ENCODE results near the gene IGF1R.
"Not testable (repeated sequence)": the region's sequence is repeated elsewhere in the genome, so short reads cannot be mapped to it uniquely, and the experiment has no call there.

The IGF1R gene

DNA sequence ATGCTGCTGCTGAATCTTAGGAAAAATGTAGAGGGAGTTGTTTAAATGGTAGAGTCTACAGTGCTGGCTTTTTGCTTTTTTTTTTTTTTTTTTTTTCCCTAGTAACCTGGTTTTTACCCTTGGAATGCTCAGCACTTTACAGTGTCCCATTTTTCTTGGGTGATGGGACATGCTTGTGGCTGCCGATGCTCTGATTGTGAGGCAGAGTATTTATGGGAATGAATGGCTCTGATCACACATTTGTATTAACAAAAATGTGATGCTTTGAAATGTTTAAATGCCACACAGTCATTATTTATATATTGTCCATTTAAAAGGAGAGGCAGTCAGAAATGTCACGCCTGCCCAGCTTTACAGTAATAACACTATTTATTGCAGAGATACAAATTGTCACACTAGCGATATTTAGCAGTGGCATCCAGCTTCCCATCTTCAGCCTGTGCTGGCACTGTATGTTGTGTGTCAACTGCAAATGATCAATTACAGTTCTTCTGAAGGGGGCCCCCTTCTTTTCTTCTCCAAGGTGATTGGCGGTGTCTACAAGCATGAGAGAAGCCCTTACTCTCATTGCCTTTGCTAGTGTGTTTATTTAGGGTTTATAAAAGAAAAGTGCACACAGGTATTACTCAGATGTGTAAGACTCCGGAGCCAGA, 30.9 kb upstream of the IGF1R start:
- Histone ChIP-seq H3K4me1 (ENCODE audit: control insufficient read depth in 1 of 2, insufficient read depth in 2 of 2, low read length in 2 of 2) (no peaks in the 10 kb centered on the region), H3K4me3 (ENCODE audit: low read depth in 1 of 2, low read length in 2 of 2) (no peak overlapping the region), H3K9ac (ENCODE audit: low read depth in 1 of 2, low read length in 2 of 2) (no peak overlapping the region), H3K36me3 (ENCODE audit: control insufficient read depth in 1 of 2, insufficient read depth in 2 of 2, low read length in 2 of 2) (no peaks in the 10 kb centered on the region), H3K9me3 (ENCODE audit: control insufficient read depth in 1 of 2, low read length in 2 of 2) (no peaks in the 10 kb centered on the region), H3K27me3 (ENCODE audit: control insufficient read depth in 1 of 2, insufficient read depth in 2 of 2, low read length in 2 of 2) (peaks cover 7 to 13% of the 10 kb centered on the region in 2 donors), H3K27ac (ENCODE audit: low read depth, low read length) (no peak overlapping the region)

GRCh38 chr15:98618576-98618975, 29.8 kb upstream of the IGF1R start:
- not testable (repeated sequence) for H3K36me3 ChIP-seq (ENCODE audit: control insufficient read depth in 1 of 2, insufficient read depth in 2 of 2, low read length in 2 of 2); H3K9ac ChIP-seq (ENCODE audit: low read depth in 1 of 2, low read length in 2 of 2); H3K4me3 ChIP-seq (ENCODE audit: low read depth in 1 of 2, low read length in 2 of 2); H3K4me1 ChIP-seq (ENCODE audit: control insufficient read depth in 1 of 2, insufficient read depth in 2 of 2, low read length in 2 of 2); H3K27ac ChIP-seq (ENCODE audit: low read depth, low read length); H3K9me3 ChIP-seq (ENCODE audit: control insufficient read depth in 1 of 2, low read length in 2 of 2)
- peaks cover 7 to 13% of the 10 kb centered on the region in 2 donors for H3K27me3 ChIP-seq (ENCODE audit: control insufficient read depth in 1 of 2, insufficient read depth in 2 of 2, low read length in 2 of 2)

DNA sequence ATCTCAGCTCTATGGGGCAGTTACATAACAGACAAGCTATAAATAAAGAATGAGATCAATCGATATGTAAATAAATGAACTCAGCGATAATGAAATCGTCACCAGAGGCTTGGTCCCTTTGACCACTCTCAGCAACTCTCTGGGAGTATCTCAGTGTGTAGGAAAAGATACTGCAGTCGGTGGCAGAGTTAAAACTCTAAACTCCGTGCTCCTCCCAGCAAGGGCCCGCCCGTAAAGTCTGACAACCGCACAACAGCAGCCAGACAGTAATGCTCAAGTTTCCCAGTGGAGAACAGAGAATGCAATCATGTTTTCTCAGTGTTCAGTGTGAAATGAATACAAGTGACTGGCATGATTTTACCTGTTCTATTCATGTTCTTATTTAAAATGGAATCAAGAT, 28.3 kb upstream of the IGF1R start:
- Histone ChIP-seq H3K9me3 (ENCODE audit: control insufficient read depth in 1 of 2, low read length in 2 of 2) (no peaks in the 10 kb centered on the region), H3K4me1 (ENCODE audit: control insufficient read depth in 1 of 2, insufficient read depth in 2 of 2, low read length in 2 of 2) (no peaks in the 10 kb centered on the region), H3K4me3 (ENCODE audit: low read depth in 1 of 2, low read length in 2 of 2) (no peak overlapping the region), H3K9ac (ENCODE audit: low read depth in 1 of 2, low read length in 2 of 2) (no peak overlapping the region), H3K27me3 (ENCODE audit: control insufficient read depth in 1 of 2, insufficient read depth in 2 of 2, low read length in 2 of 2) (peaks cover 7 to 13% of the 10 kb centered on the region in 2 donors), H3K27ac (ENCODE audit: low read depth, low read length) (no peak overlapping the region), H3K36me3 (ENCODE audit: control insufficient read depth in 1 of 2, insufficient read depth in 2 of 2, low read length in 2 of 2) (no peaks in the 10 kb centered on the region)

- Histone ChIP-seq H3K9me3 (ENCODE audit: control insufficient read depth in 1 of 2, low read length in 2 of 2) (no peaks in the 10 kb centered on the region), H3K4me3 (ENCODE audit: low read depth in 1 of 2, low read length in 2 of 2) (no peak overlapping the region), H3K36me3 (ENCODE audit: control insufficient read depth in 1 of 2, insufficient read depth in 2 of 2, low read length in 2 of 2) (no peaks in the 10 kb centered on the region), H3K4me1 (ENCODE audit: control insufficient read depth in 1 of 2, insufficient read depth in 2 of 2, low read length in 2 of 2) (no peaks in the 10 kb centered on the region), H3K27me3 (ENCODE audit: control insufficient read depth in 1 of 2, insufficient read depth in 2 of 2, low read length in 2 of 2) (peaks cover 7 to 13% of the 10 kb centered on the region in 2 donors), H3K27ac (ENCODE audit: low read depth, low read length) (no peak overlapping the region), H3K9ac (ENCODE audit: low read depth in 1 of 2, low read length in 2 of 2) (no peak overlapping the region)
Observed at GRCh38 chr15:98621021-98621420, 27.3 kb upstream of the IGF1R start.

DNA sequence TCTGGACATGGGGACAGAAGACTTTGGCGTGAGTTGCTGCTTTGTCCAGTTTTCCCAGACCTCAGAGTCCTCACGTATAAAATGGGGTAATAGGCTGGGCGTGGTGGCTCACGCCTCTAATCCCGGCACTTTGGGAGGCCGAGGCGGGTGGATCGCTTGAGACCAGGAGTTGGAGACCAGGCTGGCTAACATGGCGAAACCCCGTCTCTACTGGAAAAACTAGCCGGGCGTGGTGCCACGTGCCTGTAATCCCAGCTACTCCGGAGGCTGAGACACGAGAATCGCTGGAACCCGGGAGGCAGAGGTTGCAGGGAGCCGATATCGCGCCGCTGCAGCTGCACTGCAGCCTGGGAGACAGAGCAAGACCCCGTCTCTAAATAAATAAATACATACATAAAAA, 22.7 kb upstream of the IGF1R start:
- H3K4me3 ChIP-seq (ENCODE audit: low read depth in 1 of 2, low read length in 2 of 2) = no peak overlapping the region
- peaks cover 6 to 8% of the 10 kb centered on the region in 2 donors for H3K27me3 ChIP-seq (ENCODE audit: control insufficient read depth in 1 of 2, insufficient read depth in 2 of 2, low read length in 2 of 2)
- no peak overlapping the region for H3K27ac ChIP-seq (ENCODE audit: low read depth, low read length)
- H3K9me3 ChIP-seq (ENCODE audit: control insufficient read depth in 1 of 2, low read length in 2 of 2) = no peaks in the 10 kb centered on the region
- H3K4me1 ChIP-seq (ENCODE audit: control insufficient read depth in 1 of 2, insufficient read depth in 2 of 2, low read length in 2 of 2) = no peaks in the 10 kb centered on the region
- H3K36me3 ChIP-seq (ENCODE audit: control insufficient read depth in 1 of 2, insufficient read depth in 2 of 2, low read length in 2 of 2) = no peaks in the 10 kb centered on the region
- no peak overlapping the region for H3K9ac ChIP-seq (ENCODE audit: low read depth in 1 of 2, low read length in 2 of 2)

- H3K27me3 ChIP-seq (ENCODE audit: control insufficient read depth in 1 of 2, insufficient read depth in 2 of 2, low read length in 2 of 2) = peaks cover 6 to 8% of the 10 kb centered on the region in 2 donors
- H3K9me3 ChIP-seq (ENCODE audit: control insufficient read depth in 1 of 2, low read length in 2 of 2) = no peaks in the 10 kb centered on the region
- H3K27ac ChIP-seq (ENCODE audit: low read depth, low read length) = no peak overlapping the region
- no peak overlapping the region for H3K4me3 ChIP-seq (ENCODE audit: low read depth in 1 of 2, low read length in 2 of 2)
- no peaks in the 10 kb centered on the region for H3K4me1 ChIP-seq (ENCODE audit: control insufficient read depth in 1 of 2, insufficient read depth in 2 of 2, low read length in 2 of 2)
- no peak overlapping the region for H3K9ac ChIP-seq (ENCODE audit: low read depth in 1 of 2, low read length in 2 of 2)
- H3K36me3 ChIP-seq (ENCODE audit: control insufficient read depth in 1 of 2, insufficient read depth in 2 of 2, low read length in 2 of 2) = no peaks in the 10 kb centered on the region
Observed at GRCh38 chr15:98626153-98626552, 22.2 kb upstream of the IGF1R start.

GRCh38 chr15:98628216-98628615, 20.1 kb upstream of the IGF1R start:
- no peaks in the 10 kb centered on the region for H3K9me3 ChIP-seq (ENCODE audit: control insufficient read depth in 1 of 2, low read length in 2 of 2)
- no peaks in the 10 kb centered on the region for H3K36me3 ChIP-seq (ENCODE audit: control insufficient read depth in 1 of 2, insufficient read depth in 2 of 2, low read length in 2 of 2)
- no peaks in the 10 kb centered on the region for H3K4me1 ChIP-seq (ENCODE audit: control insufficient read depth in 1 of 2, insufficient read depth in 2 of 2, low read length in 2 of 2)
- H3K27me3 ChIP-seq (ENCODE audit: control insufficient read depth in 1 of 2, insufficient read depth in 2 of 2, low read length in 2 of 2) = peaks cover 3 to 4% of the 10 kb centered on the region in 2 donors
- H3K4me3 ChIP-seq (ENCODE audit: low read depth in 1 of 2, low read length in 2 of 2) = no peak overlapping the region
- H3K9ac ChIP-seq (ENCODE audit: low read depth in 1 of 2, low read length in 2 of 2) = no peak overlapping the region
- H3K27ac ChIP-seq (ENCODE audit: low read depth, low read length) = no peak overlapping the region

DNA sequence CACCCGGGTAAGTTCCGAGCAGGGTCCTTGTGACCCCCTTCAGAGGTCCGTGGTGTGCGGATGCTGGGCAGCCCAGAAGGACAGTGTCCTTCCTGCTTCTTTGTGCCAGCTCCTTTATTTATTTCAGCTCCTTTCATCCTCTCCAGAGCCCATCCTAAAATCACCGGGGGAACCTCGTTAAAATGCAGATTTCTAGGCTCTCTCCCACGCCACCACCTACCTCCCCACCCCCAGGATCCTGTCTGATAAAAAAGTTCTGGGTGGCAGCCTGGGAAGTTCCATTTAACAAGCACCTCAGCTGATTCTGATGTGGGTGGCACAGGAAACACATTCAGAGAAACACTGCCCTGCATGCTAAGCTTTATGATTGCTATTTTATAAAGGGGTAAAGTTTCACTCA, 12.5 kb upstream of the IGF1R start:
- peaks cover 2 to 3% of the 10 kb centered on the region in 2 donors for H3K27me3 ChIP-seq (ENCODE audit: control insufficient read depth in 1 of 2, insufficient read depth in 2 of 2, low read length in 2 of 2)
- H3K4me1 ChIP-seq (ENCODE audit: control insufficient read depth in 1 of 2, insufficient read depth in 2 of 2, low read length in 2 of 2) = no peaks in the 10 kb centered on the region
- no peak overlapping the region for H3K9ac ChIP-seq (ENCODE audit: low read depth in 1 of 2, low read length in 2 of 2)
- no peak overlapping the region for H3K4me3 ChIP-seq (ENCODE audit: low read depth in 1 of 2, low read length in 2 of 2)
- no peaks in the 10 kb centered on the region for H3K9me3 ChIP-seq (ENCODE audit: control insufficient read depth in 1 of 2, low read length in 2 of 2)
- H3K27ac ChIP-seq (ENCODE audit: low read depth, low read length) = no peak overlapping the region
- no peaks in the 10 kb centered on the region for H3K36me3 ChIP-seq (ENCODE audit: control insufficient read depth in 1 of 2, insufficient read depth in 2 of 2, low read length in 2 of 2)

GRCh38 chr15:98643115-98643514, 5.2 kb upstream of the IGF1R start:
- Histone ChIP-seq H3K4me1 (ENCODE audit: control insufficient read depth in 1 of 2, insufficient read depth in 2 of 2, low read length in 2 of 2) (no peaks in the 10 kb centered on the region), H3K27ac (ENCODE audit: low read depth, low read length) (no peak overlapping the region), H3K27me3 (ENCODE audit: control insufficient read depth in 1 of 2, insufficient read depth in 2 of 2, low read length in 2 of 2) (peaks cover 6 to 8% of the 10 kb centered on the region in 2 donors), H3K9me3 (ENCODE audit: control insufficient read depth in 1 of 2, low read length in 2 of 2) (no peaks in the 10 kb centered on the region), H3K36me3 (ENCODE audit: control insufficient read depth in 1 of 2, insufficient read depth in 2 of 2, low read length in 2 of 2) (no peaks in the 10 kb centered on the region), H3K9ac (ENCODE audit: low read depth in 1 of 2, low read length in 2 of 2) (no peak overlapping the region), H3K4me3 (ENCODE audit: low read depth in 1 of 2, low read length in 2 of 2) (no peak overlapping the region)

- H3K9me3 ChIP-seq (ENCODE audit: control insufficient read depth in 1 of 2, low read length in 2 of 2) = no peaks in the 10 kb centered on the region
- H3K27me3 ChIP-seq (ENCODE audit: control insufficient read depth in 1 of 2, insufficient read depth in 2 of 2, low read length in 2 of 2) = peaks cover 13 to 14% of the 10 kb centered on the region in 2 donors
- H3K9ac ChIP-seq (ENCODE audit: low read depth in 1 of 2, low read length in 2 of 2) = peak overlapping the region in 1 of 2 donors; percentile 32
- H3K27ac ChIP-seq (ENCODE audit: low read depth, low read length) = no peak overlapping the region
- H3K4me1 ChIP-seq (ENCODE audit: control insufficient read depth in 1 of 2, insufficient read depth in 2 of 2, low read length in 2 of 2) = peaks cover 2 to 14% of the 10 kb centered on the region in 2 donors
- peak overlapping the region; percentile 73 to 83 for H3K4me3 ChIP-seq (ENCODE audit: low read depth in 1 of 2, low read length in 2 of 2)
- no peaks in the 10 kb centered on the region for H3K36me3 ChIP-seq (ENCODE audit: control insufficient read depth in 1 of 2, insufficient read depth in 2 of 2, low read length in 2 of 2)
Observed at GRCh38 chr15:98646546-98647025, 1.8 kb upstream of the IGF1R start.
